GM06990 (cell line): ENCODE data around the gene DLX1.

Experiments used
- DNase-seq: peaks from one replicate; pipeline ENCODE4 v3.0.0-alpha.2; 2011; ENCODE audit not compliant: insufficient read length; ENCODE audit errors: extremely low read depth
- H3K27me3 ChIP-seq: replicated peaks from 2 replicates; pipeline ENCODE4 v1.6.0; 2011; ENCODE audit warnings: low read length; ENCODE audit not compliant: control insufficient read depth, insufficient read depth
- H3K36me3 ChIP-seq: 2 replicates; pipeline ENCODE4 v1.5.1; 2011; ENCODE audit warnings: low read length; ENCODE audit not compliant: control insufficient read depth, insufficient read depth
- H3K4me3 ChIP-seq: replicated peaks from 2 replicates; pipeline ENCODE4 v1.5.1; 2011; ENCODE audit warnings: low read depth, mild to moderate bottlenecking, control low read depth, low read length
- CTCF ChIP-seq: IDR thresholded peaks from 2 replicates; pipeline ENCODE4 v1.5.1; 2011; ENCODE audit warnings: low read length, control low read depth, mild to moderate bottlenecking, inconsistent platforms; ENCODE audit not compliant: insufficient read depth, poor library complexity, severe bottlenecking

The DLX1 gene

GRCh38 chr2:172046080-172046678 is 39.1 kb upstream of the DLX1 start:
- no peak for TF ChIP-seq CTCF
- Histone ChIP-seq H3K4me3 (no peak overlapping the region), H3K36me3 (no peaks in the 10 kb centered on the region), H3K27me3 (no peaks in the 10 kb centered on the region)
- no peak for DNase-seq

- DNase-seq = no peak
- no peak for TF ChIP-seq CTCF
- Histone ChIP-seq H3K36me3 (no peaks in the 10 kb centered on the region), H3K27me3 (no peaks in the 10 kb centered on the region), H3K4me3 (no peak overlapping the region)
These were observed 38.3 kb upstream of the DLX1 start for GRCh38 chr2:172046866-172047565.

- DNase-seq = no peak
- no peak for TF ChIP-seq CTCF
- H3K4me3 ChIP-seq = no peak overlapping the region
- no peaks in the 10 kb centered on the region for H3K27me3 ChIP-seq
- no peaks in the 10 kb centered on the region for H3K36me3 ChIP-seq
These were observed 37.5 kb upstream of the DLX1 start for GRCh38 chr2:172047566-172048507.

- Histone ChIP-seq H3K4me3 (no peak overlapping the region), H3K27me3 (no peaks in the 10 kb centered on the region), H3K36me3 (no peaks in the 10 kb centered on the region)
- DNase-seq = no peak
- TF ChIP-seq CTCF = no peak
These were observed 36.5 kb upstream of the DLX1 start for GRCh38 chr2:172048508-172049503.

- Histone ChIP-seq H3K36me3 (no peaks in the 10 kb centered on the region), H3K27me3 (no peaks in the 10 kb centered on the region), H3K4me3 (no peak overlapping the region)
- no peak for DNase-seq
- no peak for TF ChIP-seq CTCF
These were observed 35.7 kb upstream of the DLX1 start for GRCh38 chr2:172049567-172050120.
